ENCODE data around the gene SSBP1. TPM values are rescaled to one million over a fixed set of nuclear protein-coding genes. Genes with fewer than 3 reads are reported as not detected.

SSBP1 gene
- polyA plus RNA-seq, 2 of the 4 experiments (the other 2 are of a cell fraction): 368 to 453 TPM

DNA sequence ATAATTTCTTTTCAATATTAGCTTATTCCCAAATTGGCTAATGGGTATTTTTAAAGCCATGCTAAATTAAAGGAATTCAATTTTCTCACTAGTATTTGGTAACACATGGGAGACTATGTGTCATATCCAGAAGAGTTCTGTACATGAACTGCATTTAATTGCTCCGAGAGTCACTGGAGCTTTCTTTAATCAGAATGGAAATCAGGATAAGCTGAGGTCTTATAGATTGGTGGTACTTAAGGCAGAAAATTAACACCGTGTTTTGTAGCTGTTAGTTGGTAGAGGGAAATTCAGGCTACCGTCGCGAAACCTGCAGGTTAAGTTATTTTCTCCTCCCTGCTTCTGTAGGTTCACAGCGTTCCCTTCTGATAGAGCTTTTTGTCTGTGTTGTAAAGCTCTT lies 29.8 kb upstream of the SSBP1 start, which contains the start of gene WEE2 (continued):
- TF ChIP-seq, protein P1, sequence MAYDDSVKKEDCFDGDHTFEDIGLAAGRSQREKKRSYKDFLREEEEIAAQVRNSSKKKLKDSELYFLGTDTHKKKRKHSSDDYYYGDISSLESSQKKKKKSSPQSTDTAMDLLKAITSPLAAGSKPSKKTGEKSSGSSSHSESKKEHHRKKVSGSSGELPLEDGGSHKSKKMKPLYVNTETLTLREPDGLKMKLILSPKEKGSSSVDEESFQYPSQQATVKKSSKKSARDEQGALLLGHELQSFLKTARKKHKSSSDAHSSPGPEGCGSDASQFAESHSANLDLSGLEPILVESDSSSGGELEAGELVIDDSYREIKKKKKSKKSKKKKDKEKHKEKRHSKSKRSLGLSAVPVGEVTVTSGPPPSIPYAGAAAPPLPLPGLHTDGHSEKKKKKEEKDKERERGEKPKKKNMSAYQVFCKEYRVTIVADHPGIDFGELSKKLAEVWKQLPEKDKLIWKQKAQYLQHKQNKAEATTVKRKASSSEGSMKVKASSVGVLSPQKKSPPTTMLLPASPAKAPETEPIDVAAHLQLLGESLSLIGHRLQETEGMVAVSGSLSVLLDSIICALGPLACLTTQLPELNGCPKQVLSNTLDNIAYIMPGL (CRISPR knock-in tag; IDR thresholded peaks at IDR 0.05; ENCODE audit: borderline replicate concordance): no peak

DNA sequence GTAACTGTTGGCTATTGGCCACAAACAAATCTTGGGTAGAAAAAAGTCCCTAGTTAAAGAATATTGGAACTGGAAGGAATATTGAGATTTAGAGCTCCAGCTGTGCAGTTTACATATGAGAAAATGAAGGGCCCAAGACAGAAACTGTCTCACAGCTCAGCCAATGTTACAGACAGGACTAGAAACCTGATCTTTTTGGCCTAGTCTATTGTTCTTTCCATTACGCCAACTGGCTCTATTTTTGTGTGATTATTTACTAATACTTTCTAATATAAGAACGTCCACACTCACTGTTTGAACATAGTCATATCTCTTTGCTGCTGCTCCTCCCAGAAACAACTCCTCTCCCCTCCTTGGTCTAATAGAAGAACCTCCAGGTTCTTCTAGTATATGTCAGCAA lies 28.8 kb upstream of the SSBP1 start:
- ATAC-seq (no peak), FAIRE-seq (no peak), DNase-seq (ENCODE audit: low read depth in 1 of 2, low spot score in 1 of 2) (no peak)
- H3K4me2 ChIP-seq: no peak overlapping the region
- ChIA-PET POLR2A (no interaction called here), CTCF (interaction anchor here (1.7 to 2.2 kb wide), 5 partner anchors 12 to 76 kb away, joined by 4 to 15 read pairs (median 6); partner anchors contain the start of gene SSBP1)
- no peaks in the 10 kb centered on the region for H3K9me3 ChIP-seq
- no peak for TF ChIP-seq CBX2 (IDR thresholded peaks at IDR 0.05; ENCODE audit: borderline replicate concordance, low read depth)
- TF ChIP-seq JUN (IDR thresholded peaks at IDR 0.05): no peak
- no peak for TF ChIP-seq HOXB13 (CRISPR knock-in tag; IDR thresholded peaks at IDR 0.05; ENCODE audit: low read depth)
- TF ChIP-seq CBX8 (IDR thresholded peaks at IDR 0.05): no peak
- TF ChIP-seq, protein P2, sequence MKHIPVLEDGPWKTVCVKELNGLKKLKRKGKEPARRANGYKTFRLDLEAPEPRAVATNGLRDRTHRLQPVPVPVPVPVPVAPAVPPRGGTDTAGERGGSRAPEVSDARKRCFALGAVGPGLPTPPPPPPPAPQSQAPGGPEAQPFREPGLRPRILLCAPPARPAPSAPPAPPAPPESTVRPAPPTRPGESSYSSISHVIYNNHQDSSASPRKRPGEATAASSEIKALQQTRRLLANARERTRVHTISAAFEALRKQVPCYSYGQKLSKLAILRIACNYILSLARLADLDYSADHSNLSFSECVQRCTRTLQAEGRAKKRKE (CRISPR knock-in tag; IDR thresholded peaks at IDR 0.05; ENCODE audit: low read depth): no peak
- TF ChIP-seq RCOR1 (IDR thresholded peaks at IDR 0.05; ENCODE audit: low read depth, low read length): no peak
- no peak for TF ChIP-seq FOXS1 (CRISPR knock-in tag; IDR thresholded peaks at IDR 0.05)
- TF ChIP-seq KDM1A (IDR thresholded peaks at IDR 0.05; ENCODE audit: low read depth): no peak
- no peak for TF ChIP-seq NR3C1 (IDR thresholded peaks at IDR 0.05)
- no peak for TF ChIP-seq ZC3H11A (IDR thresholded peaks at IDR 0.05)
- no peak for TF ChIP-seq HEYL (CRISPR knock-in tag; IDR thresholded peaks at IDR 0.05)
- TF ChIP-seq, protein P3, sequence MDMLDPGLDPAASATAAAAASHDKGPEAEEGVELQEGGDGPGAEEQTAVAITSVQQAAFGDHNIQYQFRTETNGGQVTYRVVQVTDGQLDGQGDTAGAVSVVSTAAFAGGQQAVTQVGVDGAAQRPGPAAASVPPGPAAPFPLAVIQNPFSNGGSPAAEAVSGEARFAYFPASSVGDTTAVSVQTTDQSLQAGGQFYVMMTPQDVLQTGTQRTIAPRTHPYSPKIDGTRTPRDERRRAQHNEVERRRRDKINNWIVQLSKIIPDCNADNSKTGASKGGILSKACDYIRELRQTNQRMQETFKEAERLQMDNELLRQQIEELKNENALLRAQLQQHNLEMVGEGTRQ (IDR thresholded peaks at IDR 0.05): no peak
- TF ChIP-seq HOXB5 (CRISPR knock-in tag; IDR thresholded peaks at IDR 0.05): no peak
- TF ChIP-seq RAD21 (conservative IDR thresholded peaks at IDR 0.05 in 1 of 2, IDR thresholded peaks at IDR 0.05 in 1 of 2): no peak
- no peak for TF ChIP-seq ZSCAN20 (CRISPR knock-in tag; IDR thresholded peaks at IDR 0.05)
- TF ChIP-seq GATA3 (IDR thresholded peaks at IDR 0.05; ENCODE audit: borderline replicate concordance): no peak
- no peak for TF ChIP-seq POLR2A (IDR thresholded peaks at IDR 0.05; ENCODE audit: low read length)
- no peak for TF ChIP-seq ZFP36 (IDR thresholded peaks at IDR 0.05; ENCODE audit: borderline replicate concordance, partially characterized antibody)
- TF ChIP-seq MAZ (IDR thresholded peaks at IDR 0.05; ENCODE audit: borderline replicate concordance, low read depth, low read length): no peak
- H3K4me3 ChIP-seq: no peak overlapping the region
- no peak overlapping the region for H3K27ac ChIP-seq
- 66% methylated on average over 2 of the region's 2 CpGs for WGBS (ENCODE audit: missing lambda C conversion rate)
- peaks cover 13% of the 10 kb centered on the region for H3K4me1 ChIP-seq

DNA sequence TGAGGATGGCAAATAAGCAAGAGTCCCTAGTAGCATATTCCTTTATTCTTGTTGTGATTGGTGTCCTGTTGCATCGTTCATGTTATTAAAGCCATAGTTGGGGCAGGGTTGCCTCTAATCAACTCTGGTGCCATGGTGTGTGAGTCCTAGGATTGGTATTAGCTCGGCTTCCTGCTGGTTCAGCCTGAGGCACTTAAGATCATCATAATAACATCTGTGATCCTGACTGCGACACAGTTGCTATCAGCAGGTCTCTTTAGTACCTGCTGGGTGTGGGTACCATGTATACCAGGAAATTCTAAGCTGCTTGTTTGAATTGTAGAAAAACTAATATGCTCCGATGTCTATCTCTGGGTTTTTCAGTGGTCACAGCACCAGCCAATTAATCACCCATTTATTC lies 28.4 kb upstream of the SSBP1 start:
- POLR2A ChIA-PET: no interaction called here
- no peak overlapping the region for H3K4me2 ChIP-seq
- ATAC-seq (no peak), FAIRE-seq (no peak), DNase-seq (ENCODE audit: low read depth in 1 of 2, low spot score in 1 of 2) (no peak)
- no peak overlapping the region for H3K27ac ChIP-seq
- CTCF ChIA-PET: interaction anchor here (1.7 to 2.2 kb wide), 3 partner anchors 28 to 76 kb away, joined by 6 to 15 read pairs (median 7); partner anchors contain the start of gene SSBP1
- no peaks in the 10 kb centered on the region for H3K9me3 ChIP-seq
- H3K4me1 ChIP-seq: peaks cover 9% of the 10 kb centered on the region
- H3K4me3 ChIP-seq: no peak overlapping the region
- WGBS (ENCODE audit: missing lambda C conversion rate): 62% methylated on average over 4 of the region's 4 CpGs
- TF ChIP-seq ESRRA (IDR thresholded peaks at IDR 0.05; ENCODE audit: borderline replicate concordance, low read length) (no peak), CBX2 (IDR thresholded peaks at IDR 0.05; ENCODE audit: borderline replicate concordance, low read depth) (no peak), JUNB (IDR thresholded peaks at IDR 0.05) (no peak), FOSB (CRISPR knock-in tag; IDR thresholded peaks at IDR 0.05) (no peak), CHD2 (IDR thresholded peaks at IDR 0.05; ENCODE audit: low read length, partially characterized antibody) (no peak), RAD21 (conservative IDR thresholded peaks at IDR 0.05 in 1 of 2, IDR thresholded peaks at IDR 0.05 in 1 of 2) (no peak), ZSCAN20 (CRISPR knock-in tag; IDR thresholded peaks at IDR 0.05) (no peak), HOXB5 (CRISPR knock-in tag; IDR thresholded peaks at IDR 0.05) (no peak), BHLHE40 (IDR thresholded peaks at IDR 0.05; ENCODE audit: low read depth, low read length) (no peak), ZNF302 (CRISPR knock-in tag; IDR thresholded peaks at IDR 0.05) (no peak), CBX8 (IDR thresholded peaks at IDR 0.05) (no peak), KDM5A (IDR thresholded peaks at IDR 0.05) (no peak)
- TF ChIP-seq, protein P4, sequence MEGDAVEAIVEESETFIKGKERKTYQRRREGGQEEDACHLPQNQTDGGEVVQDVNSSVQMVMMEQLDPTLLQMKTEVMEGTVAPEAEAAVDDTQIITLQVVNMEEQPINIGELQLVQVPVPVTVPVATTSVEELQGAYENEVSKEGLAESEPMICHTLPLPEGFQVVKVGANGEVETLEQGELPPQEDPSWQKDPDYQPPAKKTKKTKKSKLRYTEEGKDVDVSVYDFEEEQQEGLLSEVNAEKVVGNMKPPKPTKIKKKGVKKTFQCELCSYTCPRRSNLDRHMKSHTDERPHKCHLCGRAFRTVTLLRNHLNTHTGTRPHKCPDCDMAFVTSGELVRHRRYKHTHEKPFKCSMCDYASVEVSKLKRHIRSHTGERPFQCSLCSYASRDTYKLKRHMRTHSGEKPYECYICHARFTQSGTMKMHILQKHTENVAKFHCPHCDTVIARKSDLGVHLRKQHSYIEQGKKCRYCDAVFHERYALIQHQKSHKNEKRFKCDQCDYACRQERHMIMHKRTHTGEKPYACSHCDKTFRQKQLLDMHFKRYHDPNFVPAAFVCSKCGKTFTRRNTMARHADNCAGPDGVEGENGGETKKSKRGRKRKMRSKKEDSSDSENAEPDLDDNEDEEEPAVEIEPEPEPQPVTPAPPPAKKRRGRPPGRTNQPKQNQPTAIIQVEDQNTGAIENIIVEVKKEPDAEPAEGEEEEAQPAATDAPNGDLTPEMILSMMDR (IDR thresholded peaks at IDR 0.05): no peak
- TF ChIP-seq, protein P5, sequence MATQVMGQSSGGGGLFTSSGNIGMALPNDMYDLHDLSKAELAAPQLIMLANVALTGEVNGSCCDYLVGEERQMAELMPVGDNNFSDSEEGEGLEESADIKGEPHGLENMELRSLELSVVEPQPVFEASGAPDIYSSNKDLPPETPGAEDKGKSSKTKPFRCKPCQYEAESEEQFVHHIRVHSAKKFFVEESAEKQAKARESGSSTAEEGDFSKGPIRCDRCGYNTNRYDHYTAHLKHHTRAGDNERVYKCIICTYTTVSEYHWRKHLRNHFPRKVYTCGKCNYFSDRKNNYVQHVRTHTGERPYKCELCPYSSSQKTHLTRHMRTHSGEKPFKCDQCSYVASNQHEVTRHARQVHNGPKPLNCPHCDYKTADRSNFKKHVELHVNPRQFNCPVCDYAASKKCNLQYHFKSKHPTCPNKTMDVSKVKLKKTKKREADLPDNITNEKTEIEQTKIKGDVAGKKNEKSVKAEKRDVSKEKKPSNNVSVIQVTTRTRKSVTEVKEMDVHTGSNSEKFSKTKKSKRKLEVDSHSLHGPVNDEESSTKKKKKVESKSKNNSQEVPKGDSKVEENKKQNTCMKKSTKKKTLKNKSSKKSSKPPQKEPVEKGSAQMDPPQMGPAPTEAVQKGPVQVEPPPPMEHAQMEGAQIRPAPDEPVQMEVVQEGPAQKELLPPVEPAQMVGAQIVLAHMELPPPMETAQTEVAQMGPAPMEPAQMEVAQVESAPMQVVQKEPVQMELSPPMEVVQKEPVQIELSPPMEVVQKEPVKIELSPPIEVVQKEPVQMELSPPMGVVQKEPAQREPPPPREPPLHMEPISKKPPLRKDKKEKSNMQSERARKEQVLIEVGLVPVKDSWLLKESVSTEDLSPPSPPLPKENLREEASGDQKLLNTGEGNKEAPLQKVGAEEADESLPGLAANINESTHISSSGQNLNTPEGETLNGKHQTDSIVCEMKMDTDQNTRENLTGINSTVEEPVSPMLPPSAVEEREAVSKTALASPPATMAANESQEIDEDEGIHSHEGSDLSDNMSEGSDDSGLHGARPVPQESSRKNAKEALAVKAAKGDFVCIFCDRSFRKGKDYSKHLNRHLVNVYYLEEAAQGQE (IDR thresholded peaks at IDR 0.05): no peak
